GM19238 (cell line): Measurements from ENCODE around the gene SEMA3A.
"Not testable (repeated sequence)": the region's sequence is repeated elsewhere in the genome, so short reads cannot be mapped to it uniquely, and the experiment has no call there.

Experiments used
- DNase-seq: peaks from one replicate; pipeline ENCODE4 v3.0.0; 2011; ENCODE audit warnings: low spot score; ENCODE audit not compliant: insufficient read length

SEMA3A gene

DNA sequence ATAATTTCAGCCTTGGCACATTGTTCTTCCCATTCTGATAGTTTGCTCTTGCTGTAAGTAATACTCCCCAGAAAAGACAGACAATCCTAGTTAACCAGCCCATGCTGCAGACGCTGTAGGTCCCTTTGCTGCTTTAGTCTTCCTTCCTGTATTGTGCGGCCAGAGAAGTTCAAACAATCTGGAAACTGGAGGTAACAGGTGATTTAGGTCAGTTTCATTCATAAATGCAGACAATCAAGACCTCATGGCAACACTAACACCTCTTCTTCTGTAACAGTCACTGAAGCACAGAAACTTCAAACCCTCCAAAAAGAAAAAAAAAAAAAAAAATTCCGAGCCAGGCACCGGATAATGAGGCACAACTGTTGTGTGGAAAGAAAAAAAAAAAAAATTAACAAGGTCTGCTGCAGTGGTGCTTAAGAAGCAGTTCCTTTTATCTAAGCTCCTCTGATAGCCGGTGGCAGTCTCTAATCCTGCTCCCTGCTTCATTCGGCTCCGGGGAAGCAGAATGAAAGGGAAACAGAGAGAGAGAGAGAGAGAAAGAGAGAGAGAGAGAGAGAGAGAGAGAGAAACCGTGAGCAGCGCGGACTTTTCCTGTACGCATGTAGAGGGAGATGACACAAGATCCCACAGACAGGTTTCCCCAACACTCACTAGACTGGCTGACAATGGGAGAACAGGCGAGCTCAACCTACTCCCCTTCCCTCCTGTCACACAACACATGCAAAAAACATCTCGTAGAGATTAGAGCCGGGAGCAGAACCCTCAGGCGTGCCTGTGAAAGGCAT is at the start of gene SEMA3A:
SEMA3A (minus strand) TSS at position 306 of the 788 bp plus-strand sequence; CDS start at position 103, 203 bp downstream.
- no peak for DNase-seq

- not testable (repeated sequence) for DNase-seq
Observed at GRCh38 chr7:84243037-84243436, 48.4 kb upstream of the SEMA3A start.

- no peak for DNase-seq
Observed at GRCh38 chr7:84238596-84238995, 44.0 kb upstream of the SEMA3A start.

DNA sequence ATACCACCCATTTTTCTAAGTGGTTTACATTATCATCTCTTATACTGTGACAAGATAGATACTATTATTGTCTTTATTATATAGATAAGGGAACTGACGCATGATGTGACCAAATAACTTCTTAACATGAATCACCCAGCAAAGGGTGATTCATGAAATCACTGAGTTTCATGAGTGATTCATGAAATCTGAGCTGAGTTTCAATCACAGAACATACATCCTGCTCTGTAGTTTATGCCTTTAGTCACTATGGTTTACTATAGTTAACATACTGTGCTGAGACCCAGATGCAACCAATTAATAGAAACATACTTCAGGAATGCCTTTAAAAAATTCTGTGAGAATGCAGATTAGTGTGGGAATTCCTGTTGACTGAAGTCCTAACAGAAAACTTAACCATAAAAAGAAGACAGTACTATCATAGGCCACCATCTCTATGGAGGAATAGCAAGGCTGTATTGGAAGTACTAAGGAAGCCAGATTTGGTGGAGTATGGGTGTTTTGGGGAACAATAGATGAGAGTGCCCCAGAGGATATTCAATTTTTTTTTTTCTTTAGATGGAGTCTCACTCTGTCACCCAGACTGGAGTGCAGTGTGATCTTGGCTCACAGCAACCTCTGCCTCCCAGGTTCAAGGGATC is 43.1 kb upstream of the SEMA3A start:
- no peak for DNase-seq

DNA sequence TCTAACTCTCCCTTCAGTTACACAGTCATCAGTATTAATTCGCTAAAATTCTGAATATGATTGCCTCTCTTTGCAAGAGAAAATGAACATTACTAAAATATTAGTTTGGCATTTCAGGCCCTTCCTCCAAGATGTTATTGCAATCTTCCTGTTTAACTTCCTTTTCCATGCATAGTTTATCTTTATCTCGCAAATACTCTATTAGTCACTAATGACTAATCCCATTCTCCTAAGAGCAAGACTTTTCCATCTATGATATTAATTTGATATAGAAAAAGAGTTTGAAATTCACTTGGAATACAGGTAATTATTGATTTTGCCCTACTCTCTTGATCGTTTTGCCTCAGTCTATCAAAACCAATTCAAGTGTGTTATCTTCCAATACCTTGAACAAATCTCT is 41.8 kb upstream of the SEMA3A start:
- no peak for DNase-seq

DNA sequence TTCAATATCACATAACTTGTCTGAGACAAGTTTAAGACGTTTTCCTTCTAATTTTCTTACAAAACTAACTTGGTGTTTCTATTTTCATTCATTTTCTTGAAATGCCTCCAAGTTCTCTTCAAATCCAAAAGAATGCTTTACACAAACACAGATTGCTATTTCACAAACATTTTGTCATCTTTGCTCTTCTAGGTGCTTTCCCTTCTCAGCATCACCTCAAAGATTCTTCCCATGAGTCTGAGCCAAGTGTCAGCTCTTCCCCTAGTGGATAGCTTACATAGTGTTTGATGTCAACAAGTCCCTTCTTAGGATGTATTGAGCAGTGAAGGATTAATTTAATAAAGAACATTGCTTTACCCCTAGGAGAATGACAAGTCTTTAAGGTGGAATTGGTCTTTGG is 38.1 kb upstream of the SEMA3A start:
- no peak for DNase-seq

DNA sequence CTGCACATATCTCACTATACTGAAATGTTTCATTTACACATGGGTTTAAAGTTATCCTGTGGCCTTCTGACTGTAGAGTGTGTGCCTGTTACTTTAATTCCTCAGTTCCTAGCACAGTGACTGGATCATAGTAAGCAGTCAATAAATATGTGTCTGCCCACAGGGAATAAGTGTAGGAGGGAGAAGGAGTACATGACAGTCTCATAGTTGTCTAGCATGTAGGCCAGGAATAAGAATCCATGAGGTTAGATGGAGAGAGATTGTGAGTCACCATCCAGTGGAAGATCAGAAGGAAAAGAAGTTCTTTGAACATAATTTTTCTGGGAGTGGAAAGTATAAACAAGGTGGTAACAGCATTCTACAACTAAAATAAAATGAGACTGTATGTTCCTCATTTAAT is 36.6 kb upstream of the SEMA3A start:
- DNase-seq: no peak

DNA sequence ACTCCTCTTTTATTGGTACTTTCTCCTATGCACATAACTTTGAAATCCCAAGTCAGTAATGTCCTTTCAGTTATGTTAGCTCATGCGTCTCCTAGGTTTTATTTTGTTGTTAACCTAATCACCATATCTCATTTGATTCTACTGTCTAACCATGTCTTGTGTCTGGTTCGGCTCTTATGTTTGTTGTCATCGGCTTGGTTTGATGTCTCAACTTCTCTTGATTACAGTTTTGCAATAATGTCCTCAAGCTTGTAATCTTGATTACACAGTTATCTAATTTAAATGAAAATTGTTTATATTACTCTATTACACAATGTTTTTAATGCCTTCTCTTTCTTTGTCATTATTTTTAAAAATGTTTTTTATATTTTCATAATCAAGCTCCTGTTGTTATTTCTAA is 35.9 kb upstream of the SEMA3A start:
- no peak for DNase-seq

DNA sequence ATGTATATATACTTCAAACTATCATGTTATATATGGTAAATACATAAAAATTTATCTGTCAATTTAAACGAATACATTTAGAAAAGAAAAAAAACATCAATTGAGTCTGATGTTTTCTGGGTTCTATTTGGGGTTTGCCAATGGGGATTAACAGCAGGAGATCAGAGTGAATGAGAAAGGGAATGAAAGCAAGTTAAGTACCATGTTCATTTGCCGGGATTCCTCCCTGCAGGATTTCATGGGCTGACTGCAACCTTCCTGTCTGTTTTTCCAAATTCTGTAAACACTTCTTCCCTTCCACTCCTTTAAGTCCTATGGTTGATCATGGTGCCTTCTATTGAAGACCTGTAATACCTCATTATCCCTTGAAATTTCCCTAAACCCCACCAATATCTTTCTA is 33.9 kb upstream of the SEMA3A start:
- DNase-seq: no peak

GRCh38 chr7:84226759-84227158 is 32.2 kb upstream of the SEMA3A start:
- DNase-seq: no peak

GRCh38 chr7:84224505-84224904 is 29.9 kb upstream of the SEMA3A start:
- DNase-seq: no peak

GRCh38 chr7:84219310-84219709 is 24.7 kb upstream of the SEMA3A start:
- no peak for DNase-seq

- no peak for DNase-seq
Observed at GRCh38 chr7:84218681-84219080, 24.1 kb upstream of the SEMA3A start.

DNA sequence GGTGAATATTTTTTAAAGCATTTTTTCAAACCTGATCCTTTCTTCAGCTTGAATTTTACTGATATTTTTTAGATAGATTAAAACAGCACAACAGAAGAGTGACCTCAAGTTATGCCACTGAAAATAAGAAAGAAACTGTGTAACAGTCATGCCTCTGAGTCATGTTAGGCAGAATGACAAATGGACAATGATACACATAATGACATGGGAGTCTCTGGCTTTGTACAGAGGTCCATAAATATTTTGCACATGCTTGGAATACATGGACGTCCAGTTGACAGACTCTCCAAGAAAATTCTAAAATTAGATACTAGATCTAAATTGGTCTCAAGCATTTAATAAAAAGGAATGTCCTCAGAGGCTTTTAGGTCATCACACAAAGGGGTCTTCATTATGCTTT is 21.9 kb upstream of the SEMA3A start:
- no peak for DNase-seq

DNA sequence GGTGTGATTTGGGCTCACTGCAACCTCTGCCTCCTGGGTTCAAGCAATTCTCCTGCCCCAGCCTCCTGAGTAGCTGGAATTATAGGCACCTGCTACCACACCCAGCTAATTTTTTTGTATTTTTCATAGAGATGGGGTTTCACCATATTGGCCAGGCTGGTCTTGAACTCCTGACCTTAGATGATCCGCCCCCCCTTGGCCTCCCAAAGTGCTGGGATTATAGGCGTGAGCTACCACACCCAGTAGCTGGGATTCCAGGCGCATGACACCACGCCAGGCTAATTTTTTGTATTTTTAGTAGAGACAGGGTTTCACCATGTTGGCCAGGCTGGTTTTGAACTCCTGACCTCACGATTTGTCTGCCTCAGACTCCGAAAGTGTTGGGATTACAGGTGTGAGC is 20.2 kb upstream of the SEMA3A start:
- not testable (repeated sequence) for DNase-seq

- no peak for DNase-seq
Observed at GRCh38 chr7:84210301-84210700, 15.7 kb upstream of the SEMA3A start.

GRCh38 chr7:84209006-84209405 is 14.4 kb upstream of the SEMA3A start:
- DNase-seq: no peak

DNA sequence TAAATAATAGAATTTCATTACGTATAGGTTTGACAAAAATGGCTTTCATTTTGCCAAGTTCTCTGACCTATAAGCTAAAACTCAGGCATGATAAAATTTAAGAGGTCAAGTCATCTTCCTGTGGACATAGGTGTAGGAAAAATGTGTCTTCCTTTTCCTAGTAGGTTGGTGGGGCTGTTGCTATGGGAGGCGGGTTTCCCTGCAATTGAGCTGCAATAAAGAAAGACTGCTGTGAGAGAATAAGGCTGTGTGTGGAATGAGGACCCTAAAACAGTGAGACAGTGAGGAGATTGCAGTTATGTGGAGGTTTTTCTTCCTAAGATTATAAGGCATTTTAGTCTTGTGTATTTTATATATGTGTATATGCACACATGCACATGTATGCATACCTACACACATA is 13.0 kb upstream of the SEMA3A start:
- DNase-seq: no peak

DNA sequence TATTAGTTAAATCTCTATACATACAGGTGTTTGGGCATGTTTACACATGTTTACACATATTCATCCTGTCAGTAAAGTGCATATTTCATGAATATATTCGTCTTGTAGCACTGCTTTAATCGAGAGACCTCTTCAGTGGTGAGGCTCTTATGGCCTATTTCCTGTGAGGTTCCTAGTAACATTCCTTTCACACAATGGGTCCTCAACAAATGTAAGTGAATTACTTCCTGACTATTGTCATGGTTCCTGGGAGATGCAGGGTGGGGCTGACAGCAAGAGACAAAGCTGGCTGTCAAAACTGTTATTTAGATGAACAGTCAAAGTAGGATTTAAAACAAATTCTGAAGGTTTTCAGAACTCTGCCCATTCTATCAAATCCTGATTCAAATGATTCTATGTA is 12.4 kb upstream of the SEMA3A start:
- DNase-seq: no peak

GRCh38 chr7:84204655-84205054 is 10.1 kb upstream of the SEMA3A start:
- no peak for DNase-seq

DNA sequence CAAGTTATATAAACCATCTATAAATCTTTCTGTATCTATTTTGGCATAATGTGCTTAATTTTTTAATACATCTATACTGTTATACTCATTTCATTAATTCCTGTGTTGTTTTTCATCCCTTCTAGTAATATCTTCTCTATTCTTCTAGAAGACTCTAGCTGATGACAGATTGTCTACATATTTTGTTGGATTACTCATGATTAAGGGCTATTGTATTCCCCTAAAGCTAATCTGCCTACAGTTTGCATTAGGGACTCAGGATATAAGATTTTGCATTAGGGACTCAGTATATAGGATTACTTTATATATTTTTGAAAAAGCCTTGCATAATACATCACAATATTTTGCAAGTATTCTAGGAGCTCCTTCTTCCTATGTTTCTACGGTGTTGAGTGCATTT is 8.3 kb upstream of the SEMA3A start:
- no peak for DNase-seq

GRCh38 chr7:84200859-84201258 is 6.3 kb upstream of the SEMA3A start:
- no peak for DNase-seq

GRCh38 chr7:84199216-84199615 is 4.6 kb upstream of the SEMA3A start:
- DNase-seq: no peak
